NCI-H1436 treated with DMSO at 0.1 percent for 48 hours (cell line): ENCODE data around the gene NPB.

Source experiments
- DNase-seq: peaks from one replicate; lab custom pipeline; 2025; lab: John Stamatoyannopoulos, UW

NPB gene

GRCh38 chr17:81926451-81927151 lies 24.6 kb downstream of the NPB start:
- no peak for DNase-seq

GRCh38 chr17:81927152-81927652 lies 25.2 kb downstream of the NPB start:
- no peak for DNase-seq

DNA sequence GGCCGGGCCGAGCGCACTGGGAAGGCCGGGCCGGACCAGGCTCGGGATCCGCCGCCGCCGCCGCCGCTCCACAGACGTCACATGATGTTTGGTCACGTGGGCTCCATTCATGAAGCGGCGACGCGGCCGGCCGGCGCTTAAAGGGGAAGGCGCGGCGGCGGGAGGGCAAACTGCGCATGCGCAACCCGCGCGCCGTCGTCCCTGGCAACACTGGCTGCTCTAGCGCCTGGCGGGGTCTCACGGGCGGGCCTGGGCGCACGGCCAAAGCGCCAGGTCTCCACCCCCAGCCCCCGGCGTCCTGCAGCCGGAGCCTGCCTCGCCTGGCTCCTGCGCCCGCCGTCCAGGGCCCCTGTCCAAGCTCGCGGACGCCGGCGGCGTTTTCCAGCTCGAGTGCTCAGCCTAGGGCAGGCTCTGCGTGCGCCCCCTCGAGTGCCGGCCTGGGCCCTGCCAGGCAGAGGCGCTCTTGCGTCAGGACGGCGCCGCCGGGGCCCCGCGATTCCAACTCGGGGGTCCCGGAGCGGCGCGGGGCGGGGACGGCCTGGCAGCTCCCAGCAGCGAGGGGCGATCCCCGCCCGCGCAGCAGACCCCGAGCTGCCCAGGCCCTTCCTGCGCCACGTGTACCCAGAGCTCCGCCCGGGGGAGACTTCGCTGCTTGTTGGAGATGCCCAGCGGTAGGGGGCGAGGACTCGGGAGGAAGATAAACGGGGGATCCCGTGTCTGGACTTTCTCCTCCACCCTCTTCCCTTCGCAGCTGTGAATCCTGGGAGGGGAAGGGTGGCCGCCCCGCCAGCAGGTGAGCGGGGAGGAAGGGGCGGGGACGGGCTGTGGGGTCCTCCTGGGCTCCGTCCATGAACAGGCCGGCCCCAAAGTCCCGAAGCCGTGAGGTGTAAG lies 25.9 kb downstream of the NPB start, which contains the start of gene MAFG:
TSS of gene MAFG (minus strand) at position 83 of the 891 bp plus-strand sequence. CDS start 4,550 bp downstream, outside the sequence.
- DNase-seq: peak; percentile 81

DNA sequence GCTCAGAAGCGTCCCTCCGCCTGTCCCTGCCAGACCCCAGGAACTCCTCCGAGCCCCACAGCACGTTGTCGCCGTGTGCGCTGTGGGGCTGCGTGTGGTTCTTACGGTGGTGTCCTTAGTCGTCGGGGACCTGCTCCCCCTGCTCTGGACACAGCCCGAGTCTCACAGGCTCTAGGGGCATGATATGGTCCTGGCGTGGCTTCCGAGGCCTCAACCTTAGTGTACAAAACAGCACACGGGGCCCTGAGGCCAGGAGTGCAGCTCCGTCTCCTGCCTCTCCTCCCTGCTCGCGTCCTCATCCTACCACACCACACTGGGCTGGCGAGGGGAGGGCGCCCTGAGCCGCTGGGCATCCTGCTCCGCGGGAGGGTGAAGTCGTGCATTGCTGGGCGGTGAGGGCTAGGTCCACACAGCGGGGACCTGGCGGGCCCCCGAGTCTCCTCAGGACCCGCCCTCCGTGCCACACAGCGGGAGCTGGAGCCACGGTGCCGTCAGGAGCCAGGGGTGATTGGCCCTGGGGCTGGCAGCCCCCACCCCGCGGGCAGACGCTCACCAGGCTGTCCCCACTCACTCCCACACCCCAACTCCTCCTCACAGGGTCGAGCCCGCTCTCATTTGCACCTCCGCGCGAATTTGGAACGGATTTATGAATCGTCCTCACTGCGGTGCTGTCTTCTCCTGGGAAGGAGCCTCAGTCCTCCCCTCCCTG lies 26.7 kb downstream of the NPB start:
- DNase-seq: no peak

GRCh38 chr17:81929253-81930141 lies 27.5 kb downstream of the NPB start:
- DNase-seq: no peak

- DNase-seq: no peak
These were observed 28.4 kb downstream of the NPB start for GRCh38 chr17:81930142-81931125.

GRCh38 chr17:81931189-81931556 lies 29.1 kb downstream of the NPB start:
- DNase-seq: no peak

- no peak for DNase-seq
These were observed 29.7 kb downstream of the NPB start for GRCh38 chr17:81931557-81932332.

DNA sequence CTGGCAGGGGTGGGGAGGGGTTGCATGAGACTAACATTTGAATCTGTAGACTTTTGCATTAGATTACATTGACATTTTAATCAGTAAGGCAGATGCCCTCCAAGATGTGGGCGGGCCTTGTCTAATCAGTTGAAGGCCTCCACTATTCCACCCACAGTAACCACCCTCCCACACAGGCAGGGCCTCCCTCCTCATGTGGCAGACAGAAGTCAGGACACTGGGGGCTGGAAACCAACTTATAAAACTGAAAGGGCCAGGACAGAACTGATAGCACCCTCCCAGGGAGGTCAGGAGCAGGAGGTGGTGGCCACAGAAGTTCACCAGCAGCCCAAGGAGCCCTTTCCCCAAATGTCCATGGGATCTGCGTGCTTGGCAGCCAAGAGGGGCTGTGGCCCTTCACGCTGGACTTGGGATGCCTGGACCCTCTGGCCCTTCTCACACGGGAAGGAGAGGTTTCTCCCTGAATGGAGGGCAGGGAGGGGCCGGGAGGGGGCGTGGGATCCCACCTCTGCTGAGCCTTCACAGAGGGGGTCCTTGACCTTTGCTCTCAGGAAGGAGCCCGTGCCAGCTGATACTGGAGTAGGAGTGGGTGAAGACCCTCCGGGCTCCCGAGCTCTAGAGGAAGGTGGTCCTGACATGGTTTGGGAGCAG lies 30.4 kb downstream of the NPB start:
- no peak for DNase-seq

- no peak for DNase-seq
These were observed 31.2 kb downstream of the NPB start for GRCh38 chr17:81933178-81933699.

- DNase-seq: no peak
These were observed 32.2 kb downstream of the NPB start for GRCh38 chr17:81934098-81934757.

- no peak for DNase-seq
These were observed 33.0 kb downstream of the NPB start for GRCh38 chr17:81934850-81935708.

GRCh38 chr17:81935709-81936084 lies 33.7 kb downstream of the NPB start:
- DNase-seq: no peak

DNA sequence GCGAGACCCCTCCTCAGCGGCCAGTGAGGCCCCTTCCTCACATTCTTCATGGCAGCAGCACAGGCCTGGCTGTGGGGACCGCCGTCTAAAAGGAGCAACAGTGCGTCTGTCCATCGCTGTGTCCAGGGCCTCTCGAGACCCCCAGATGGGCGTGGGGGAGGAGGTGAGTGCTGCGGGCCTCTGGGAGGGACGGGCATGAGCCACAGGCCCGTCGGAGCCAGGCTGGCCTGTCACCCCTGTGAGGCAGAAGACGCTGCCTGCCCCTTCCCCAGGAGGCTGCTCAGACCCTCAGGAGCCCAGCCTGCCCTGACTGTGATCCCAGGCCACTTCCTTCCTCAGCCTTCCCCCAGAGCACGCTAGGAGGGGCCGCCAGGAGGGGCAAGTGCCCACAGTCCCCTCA lies 37.2 kb downstream of the NPB start:
- no peak for DNase-seq

GRCh38 chr17:81939881-81940385 lies 37.9 kb downstream of the NPB start:
- DNase-seq: no peak

DNA sequence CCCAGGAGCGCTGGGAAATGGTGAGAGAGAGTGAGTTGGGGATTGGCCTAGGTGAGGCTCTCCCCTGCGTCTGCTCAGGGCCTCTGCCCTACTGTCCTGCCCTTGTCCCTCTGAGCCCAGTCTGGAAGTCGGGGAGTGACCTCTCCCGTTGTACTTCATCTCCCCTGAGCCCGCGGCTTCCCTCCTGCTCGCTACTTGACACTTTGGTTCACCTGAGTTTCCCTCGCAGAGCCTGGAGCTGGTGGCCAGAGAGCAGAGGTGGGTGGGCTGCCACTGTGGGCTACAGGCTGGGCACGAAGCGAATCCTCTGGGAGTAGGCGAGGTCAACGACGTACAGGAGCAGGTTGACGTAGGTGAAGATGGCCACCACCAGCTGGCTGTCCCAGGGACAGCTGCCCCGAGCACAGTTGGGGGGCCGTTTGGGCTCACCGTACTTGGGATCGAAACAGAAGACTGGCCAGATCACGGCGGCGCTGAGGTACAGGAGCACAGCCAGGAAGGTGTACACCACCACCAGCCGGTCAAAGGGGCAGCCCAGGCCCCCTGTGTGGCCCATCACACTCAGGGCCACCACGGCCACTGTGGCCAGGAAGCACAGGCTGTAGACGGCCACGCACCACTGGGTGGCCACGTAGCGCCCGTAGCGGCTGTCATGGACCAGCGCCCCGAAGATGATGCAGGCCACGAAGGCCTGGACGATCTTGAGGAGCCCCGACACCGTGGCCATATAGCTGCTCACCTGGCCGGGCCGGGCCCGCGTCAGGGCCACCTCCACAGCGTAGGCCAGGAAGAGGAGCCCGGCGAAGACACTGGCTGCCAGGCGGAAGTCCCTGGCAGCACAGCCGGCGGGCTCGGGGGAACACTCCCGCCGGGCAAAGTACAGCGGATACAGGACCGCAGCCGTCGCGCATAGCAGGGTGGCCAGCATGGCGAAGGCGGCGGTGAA lies 38.8 kb downstream of the NPB start:
- no peak for DNase-seq
